B cell (primary cell): ENCODE measurements around the gene PTPRM.

Experiments used
- CTCF ChIP-seq: fragments of 200-600 bp; IDR thresholded peaks from one replicate; pipeline ENCODE4 v1.8.0; 2022; ENCODE audit warnings: antibody characterized with exemption, mild to moderate bottlenecking
- EZH2 ChIP-seq: IDR thresholded peaks from 2 replicates; pipeline ENCODE4 v1.6.1; 2012; ENCODE audit warnings: borderline replicate concordance, low read depth, mild to moderate bottlenecking, moderate library complexity, low read length; ENCODE audit not compliant: insufficient read depth, poor library complexity, severe bottlenecking

GRCh38 chr18:7688580-7688979 is 121.5 kb downstream of the PTPRM start:
- TF ChIP-seq CTCF (no peak), EZH2 (no peak)
